LNCAP (cell line): ENCODE data around the gene ARID5B.
A peak's percentile ranks its signal among the peaks of the same experiment; 100 is the strongest.

Experiments used
- CTCF ChIP-seq: fragments of 450-650 bp; IDR thresholded peaks from 2 replicates; pipeline ENCODE4 v1.5.1; 2017; ENCODE audit warnings: mild to moderate bottlenecking

Gene ARID5B

GRCh38 chr10:61899069-61899531, 2.4 kb upstream of the ARID5B start:
- TF ChIP-seq CTCF: no peak

- TF ChIP-seq CTCF: no peak
Observed at GRCh38 chr10:61899663-61899996, 1.9 kb upstream of the ARID5B start.

GRCh38 chr10:61899997-61900828, 1.3 kb upstream of the ARID5B start:
- TF ChIP-seq CTCF: no peak

GRCh38 chr10:61901829-61902444, 438 bp downstream of the ARID5B start:
- no peak for TF ChIP-seq CTCF

GRCh38 chr10:61902445-61903220, 1.1 kb downstream of the ARID5B start:
- TF ChIP-seq CTCF: peak; percentile 52

- TF ChIP-seq CTCF: peak; percentile 30
Observed at GRCh38 chr10:61903221-61903927, 1.9 kb downstream of the ARID5B start.

- no peak for TF ChIP-seq CTCF
Observed at GRCh38 chr10:61903928-61904344, 2.4 kb downstream of the ARID5B start.
